Ovary (tissue), 3 donors: ENCODE measurements around the gene PTPRG.

Source experiments
- CTCF ChIP-seq, 3 donors: fragments of 450-650 bp in 2 of 3; fragments of 200-600 bp in 1 of 3; IDR thresholded peaks; one replicate each; pipeline versions ENCODE4 v1.5.1 to v1.8.0; 2016 to 2022; ENCODE audit warnings: antibody characterized with exemption in 3 of 3, mild to moderate bottlenecking in 1 of 3
- EP300 ChIP-seq: sonication (generic); formaldehyde crosslinking; IDR thresholded peaks from one replicate; pipeline ENCODE4 v1.6.1; 2017; ENCODE audit warnings: antibody characterized with exemption
- donor health status: DM: no; HTN: no; CAD: no.

GRCh38 chr3:61814674-61815073 is 253.3 kb downstream of the PTPRG start:
- TF ChIP-seq CTCF (IDR thresholded peaks at IDR 0.05): no peak
- TF ChIP-seq EP300: no peak
